ENCODE measurements around the gene CD40LG.

- TF ChIP-seq CTCF (IDR thresholded peaks at IDR 0.05), result no peak
- no peak for TF ChIP-seq POLR2A (IDR thresholded peaks at IDR 0.05)
Measured at GRCh38 chrX:136630881-136631280, 17.1 kb upstream of the CD40LG start.

All from tibial nerve (tissue), 3 donors.